SH-SY5Y (cell line): ENCODE data around the gene DCDC1.

Experiments
- GATA2 ChIP-seq: IDR thresholded peaks from 2 replicates; pipeline ENCODE4 v1.6.1; 2011; ENCODE audit warnings: mild to moderate bottlenecking, low read depth, low read length
- GATA3 ChIP-seq: IDR thresholded peaks from 2 replicates; pipeline ENCODE4 v1.6.1; 2011; ENCODE audit warnings: low read depth, mild to moderate bottlenecking, low read length, moderate library complexity

- no peak for TF ChIP-seq GATA2
- no peak for TF ChIP-seq GATA3
Observed at GRCh38 chr11:31355817-31356216, 13.7 kb downstream of the DCDC1 start.
